Endothelial cell of umbilical vein (primary cell): Measurements from ENCODE around the gene RAD51C. TPM values are rescaled to one million over a fixed set of nuclear protein-coding genes. Genes with fewer than 3 reads are reported as not detected.

Experiments used
- BruUV-seq: library from RNA; stranded (reverse); fragments of 400-500 nt; replicated peaks from 2 replicates; lab custom pipeline; 2021; lab: Mats Ljungman, UMichigan
- CTCF ChIA-PET: fragments of 300-600, 350-600 bp; sonication (Branson Sonifier 250); formaldehyde crosslinking; loops from one replicate; lab custom pipeline; 2021; ENCODE audit warnings: antibody characterized with exemption, inconsistent platforms; lab: Charles Lee
- POLR2A ChIA-PET: fragments of 300-600, 350-600 bp; sonication (Branson Sonifier 250); formaldehyde crosslinking; loops from one replicate; lab custom pipeline; 2021; ENCODE audit warnings: antibody characterized with exemption, inconsistent platforms; lab: Charles Lee
- DNase-seq: peaks from one replicate; pipeline ENCODE4 v3.0.0-alpha.2; 2011; ENCODE audit warnings: low read depth, low spot score
- FAIRE-seq: peaks from 2 replicates; lab custom pipeline; 2011; peaks lifted over from hg19 to GRCh38; lab: Jason Lieb, UNC
- H2AFZ ChIP-seq: 2 replicates; pipeline ENCODE4 v1.6.0; 2012; ENCODE audit warnings: low read depth, low read length, control low read depth, inconsistent platforms
- H3K27ac ChIP-seq: 2 replicates; pipeline ENCODE4 v1.5.1; 2011; ENCODE audit warnings: low read depth, mild to moderate bottlenecking, control low read depth, low read length, moderate library complexity; ENCODE audit not compliant: insufficient read depth
- H3K27me3 ChIP-seq, 2 experiments: 2 replicates each; pipeline versions ENCODE4 v1.6.0 to v1.6.1; 2011; ENCODE audit warnings: low read length in 2 of 2, mixed read lengths in 1 of 2; ENCODE audit not compliant: control insufficient read depth in 2 of 2, insufficient read depth in 2 of 2
- H3K36me3 ChIP-seq, 2 experiments: 2 replicates in 1 of 2; 3 replicates in 1 of 2; pipeline ENCODE4 v1.5.1; 2011; ENCODE audit warnings: low read length in 2 of 2, mild to moderate bottlenecking in 1 of 2, moderate library complexity in 1 of 2; ENCODE audit not compliant: control insufficient read depth in 2 of 2, insufficient read depth in 2 of 2; ENCODE audit errors: extremely low read depth in 1 of 2
- H3K4me1 ChIP-seq: 3 replicates; pipeline ENCODE4 v1.5.1; 2011; ENCODE audit warnings: mild to moderate bottlenecking, low read length; ENCODE audit not compliant: control insufficient read depth, insufficient read depth; ENCODE audit errors: extremely low read depth
- H3K4me2 ChIP-seq: 2 replicates; pipeline ENCODE4 v1.6.1; 2011; ENCODE audit warnings: low read length, control low read depth, mixed read lengths; ENCODE audit not compliant: insufficient read depth
- H3K4me3 ChIP-seq, 3 experiments: fragments of 200-600 bp in 1 of 3; sonication (generic), shearing (Covaris generic) in 1 of 3; replicated peaks in 1 of 3; 2 replicates each; pipeline ENCODE4 v1.5.1; 2011 to 2016; ENCODE audit warnings: control low read depth in 3 of 3, low read length in 3 of 3, mild to moderate bottlenecking in 2 of 3, inconsistent platforms in 1 of 3, low read depth in 1 of 3, moderate library complexity in 1 of 3; ENCODE audit not compliant: insufficient read depth in 1 of 3
- H3K79me2 ChIP-seq: 2 replicates; pipeline ENCODE4 v1.6.0; 2012; ENCODE audit warnings: low read length, inconsistent platforms; ENCODE audit not compliant: control insufficient read depth, insufficient read depth
- H3K9ac ChIP-seq: replicated peaks from 2 replicates; pipeline ENCODE3; 2011; ENCODE audit warnings: low read length, control low read depth; ENCODE audit not compliant: insufficient read depth; ENCODE audit errors: extremely low read depth
- H3K9me1 ChIP-seq: replicated peaks from 3 replicates; pipeline ENCODE4 v1.6.0; 2011; ENCODE audit warnings: mild to moderate bottlenecking, low read length; ENCODE audit not compliant: control insufficient read depth, insufficient read depth; ENCODE audit errors: extremely low read depth
- H3K9me3 ChIP-seq: replicated peaks from 2 replicates; pipeline ENCODE4 v1.5.1; 2012; ENCODE audit warnings: low read length, inconsistent platforms; ENCODE audit not compliant: control insufficient read depth, insufficient read depth
- H4K20me1 ChIP-seq: replicated peaks from 2 replicates; pipeline ENCODE3; 2011; ENCODE audit warnings: mild to moderate bottlenecking, low read length; ENCODE audit not compliant: control insufficient read depth, insufficient read depth; ENCODE audit errors: extremely low read depth
- CTCF ChIP-seq, 2 donors: IDR thresholded peaks; 1 replicate in 1 of 2; 2 replicates in 1 of 2; pipeline ENCODE4 v1.5.1; 2011; ENCODE audit warnings: low read length in 2 of 2, mild to moderate bottlenecking in 2 of 2, moderate library complexity in 2 of 2, control low read depth in 1 of 2, inconsistent platforms in 1 of 2, low read depth in 1 of 2; ENCODE audit not compliant: insufficient read depth in 1 of 2; ENCODE audit errors: extremely low read depth in 1 of 2
- EZH2 ChIP-seq: IDR thresholded peaks from 2 replicates; pipeline ENCODE4 v1.6.1; 2012; ENCODE audit warnings: borderline replicate concordance, low read depth, mild to moderate bottlenecking, moderate library complexity, low read length, inconsistent platforms; ENCODE audit not compliant: severe bottlenecking
- FOS ChIP-seq: IDR thresholded peaks from 2 replicates; pipeline ENCODE4 v1.6.1; 2011; ENCODE audit warnings: mild to moderate bottlenecking, low read length, moderate library complexity, borderline replicate concordance; ENCODE audit not compliant: insufficient read depth
- GATA2 ChIP-seq: IDR thresholded peaks from 2 replicates; pipeline ENCODE4 v1.7.0; 2011; ENCODE audit warnings: low read depth, mild to moderate bottlenecking, moderate library complexity, mixed read lengths, low read length; ENCODE audit not compliant: insufficient read length, insufficient read depth
- JUN ChIP-seq: IDR thresholded peaks from 2 replicates; pipeline ENCODE4 v1.6.1; 2011; ENCODE audit warnings: borderline replicate concordance, low read depth; ENCODE audit not compliant: insufficient read length, insufficient read depth
- MAX ChIP-seq: IDR thresholded peaks from 2 replicates; pipeline ENCODE4 v1.6.1; 2011; ENCODE audit not compliant: insufficient read depth, insufficient read length
- MYC ChIP-seq: IDR thresholded peaks from one replicate; pipeline ENCODE4 v1.6.1; 2011; ENCODE audit warnings: mild to moderate bottlenecking, low read depth, low read length
- POLR2A ChIP-seq: IDR thresholded peaks from 2 replicates; pipeline ENCODE4 v1.6.1; 2012; ENCODE audit warnings: low read depth, mild to moderate bottlenecking, control low read depth, low read length
- POLR2AphosphoS5 ChIP-seq: IDR thresholded peaks from 2 replicates; pipeline ENCODE4 v1.6.1; 2012; ENCODE audit warnings: low read depth, mild to moderate bottlenecking, control low read depth, low read length, moderate library complexity; ENCODE audit not compliant: insufficient read depth
- dilution Hi-C: fragments of 300-500 bp; cut with MboI; formaldehyde crosslinking; loops from one replicate; pipeline ENCODE4 v1.15.0; 2019; ENCODE audit warnings: low sequenced_read_pairs; ENCODE audit not compliant: extremely low pct_ligation_motif_present
- intact Hi-C: fragments of 100-400 bp; cut with micrococcal nuclease; formaldehyde crosslinking; loops from one replicate; pipeline ENCODE4 v1.10.0; 2022
- polyA plus RNA-seq, 4 experiments: library from polyadenylated mRNA; depleted of rRNA in 3 of 4; stranded (reverse) in 3 of 4; unstranded in 1 of 4; fragments of >200 nt; gene quantifications; 2 replicates each; pipeline versions ENCODE4 v1.2.1 to v1.2.3, GENCODE V29; 2011 to 2012; ENCODE audit warnings: missing spikeins in 1 of 4
- total RNA-seq: library from RNA; stranded (reverse); gene quantifications from 2 replicates; pipeline ENCODE4 v1.2.3, GENCODE V29; 2021

The RAD51C gene
- total and polyA plus RNA-seq, 2 donors (not counting 3 experiments of a cell fraction or from before 2014, with no cell fraction given): 24.8 to 38.9 TPM

GRCh38 chr17:58669853-58670252, 22.5 kb upstream of the RAD51C start:
- peaks cover 8% of the 10 kb centered on the region for H3K4me1 ChIP-seq
- DNase-seq (no peak), FAIRE-seq (no peak)
- intact Hi-C loops: no loop called here
- ChIA-PET CTCF (interaction anchor here (2.2 kb wide), 1 partner anchor 41 kb away, joined by 6 read pairs; no protein-coding TSS in a partner anchor), POLR2A (interaction anchor here (3.1 kb wide), 1 partner anchor 38 kb away, joined by 13 read pairs; no protein-coding TSS in a partner anchor)
- TF ChIP-seq POLR2A (no peak), MYC (no peak), EZH2 (no peak), POLR2AphosphoS5 (no peak), GATA2 (no peak), CTCF (IDR thresholded peaks at IDR 0.05; ENCODE audit: extremely low read depth in 1 of 2, insufficient read depth in 1 of 2, low read depth in 1 of 2, low read length in 2 of 2) (no peak), MAX (no peak), JUN (no peak), FOS (no peak)
- no peaks in the 10 kb centered on the region for H3K9me1 ChIP-seq
- H3K4me3 ChIP-seq: no peak overlapping the region
- no peak overlapping the region for H3K9ac ChIP-seq
- H3K36me3 ChIP-seq: no peaks in the 10 kb centered on the region
- no peak overlapping the region for H3K27ac ChIP-seq
- dilution Hi-C loops: no loop called here
- BruUV-seq: no TSS peak
- H3K79me2 ChIP-seq: no peaks in the 10 kb centered on the region
- no peaks in the 10 kb centered on the region for H3K9me3 ChIP-seq
- no peaks in the 10 kb centered on the region for H4K20me1 ChIP-seq
- H3K27me3 ChIP-seq: no peaks in the 10 kb centered on the region
- H2AFZ ChIP-seq: no peak overlapping the region
- H3K4me2 ChIP-seq: no peak overlapping the region
